Uterus (tissue), 4 donors: Measurements from ENCODE around the gene PDGFD. TPM values are rescaled to one million over a fixed set of nuclear protein-coding genes. Genes with fewer than 3 reads are reported as not detected.

Source experiments
- DNase-seq, 2 donors: peaks; one replicate each; pipeline ENCODE4 v3.0.0-alpha.2; 2019 to 2020
- H3K27ac ChIP-seq, 2 donors: fragments of 200-600 bp; sonication (generic); 1 replicate in 1 of 2; 2 replicates in 1 of 2; pipeline ENCODE4 v1.5.1; 2016 to 2018
- H3K27me3 ChIP-seq, 2 donors: fragments of 200-600 bp; sonication (generic); one replicate each; pipeline ENCODE4 v1.5.1; 2018 to 2019; ENCODE audit warnings: control low read depth in 1 of 2
- H3K36me3 ChIP-seq, 2 donors: fragments of 200-600 bp; sonication (generic); one replicate each; pipeline ENCODE4 v1.5.1; 2019; ENCODE audit warnings: control low read depth in 1 of 2
- H3K4me1 ChIP-seq, 2 donors: fragments of 200-600 bp; sonication (generic); one replicate each; pipeline ENCODE4 v1.5.1; 2018 to 2019; ENCODE audit warnings: control low read depth in 1 of 2
- H3K4me3 ChIP-seq, 2 donors: fragments of 200-600 bp; sonication (generic); 1 replicate in 1 of 2; 2 replicates in 1 of 2; pipeline ENCODE4 v1.5.1; 2018 to 2019; ENCODE audit warnings: mild to moderate bottlenecking in 1 of 2
- H3K9me3 ChIP-seq, 2 donors: fragments of 200-600 bp; sonication (generic); one replicate each; pipeline ENCODE4 v1.5.1; 2019; ENCODE audit warnings: control low read depth in 1 of 2
- CTCF ChIP-seq, 4 experiments: fragments of 200-600 bp in 2 of 4; fragments of 450-650 bp in 2 of 4; sonication (generic) in 2 of 4; IDR thresholded peaks; one replicate each; pipeline ENCODE4 v1.5.1; 2016 to 2019; ENCODE audit warnings: antibody characterized with exemption in 4 of 4, mild to moderate bottlenecking in 2 of 4, moderate library complexity in 1 of 4
- POLR2A ChIP-seq, 2 donors: fragments of 450-650 bp; IDR thresholded peaks; one replicate each; pipeline ENCODE4 v1.6.1; 2016; ENCODE audit warnings: antibody characterized with exemption in 2 of 2, mild to moderate bottlenecking in 1 of 2, moderate library complexity in 1 of 2
- intact Hi-C: fragments of 100-400 bp; cut with DNase I; formaldehyde crosslinking; loops from one replicate; pipeline ENCODE4 v1.15.1; 2023; ENCODE audit warnings: low total_unique reads
- total RNA-seq, 4 donors: library from RNA; depleted of rRNA in 3 of 4; stranded (reverse); fragments of >200 nt in 3 of 4; gene quantifications; one replicate each; pipeline versions ENCODE4 v1.1.0 to v1.2.4, GENCODE V29; 2014 to 2023
- donor health status: DM: yes; HTN: yes; CAD: no.

Gene PDGFD
- total RNA-seq, 4 donors from 2014 or later = 2.8 to 57.9 (median 23.9) TPM

- no peak overlapping the region for H3K27ac ChIP-seq
- no peaks in the 10 kb centered on the region for H3K36me3 ChIP-seq
- H3K4me1 ChIP-seq = no peaks in the 10 kb centered on the region
- DNase-seq = no peak
- TF ChIP-seq POLR2A (IDR thresholded peaks at IDR 0.05) = no peak
- no peak for TF ChIP-seq CTCF (IDR thresholded peaks at IDR 0.05)
- H3K27me3 ChIP-seq = no peaks in the 10 kb centered on the region
- intact Hi-C loops = no loop called here
- H3K9me3 ChIP-seq = no peaks in the 10 kb centered on the region
- H3K4me3 ChIP-seq = no peak overlapping the region
These were observed 120.2 kb downstream of the PDGFD start for GRCh38 chr11:104043678-104044239.

- Histone ChIP-seq H3K27me3 (no peaks in the 10 kb centered on the region), H3K9me3 (no peaks in the 10 kb centered on the region), H3K36me3 (no peaks in the 10 kb centered on the region), H3K27ac (no peak overlapping the region), H3K4me3 (no peak overlapping the region), H3K4me1 (no peaks in the 10 kb centered on the region)
- no peak for DNase-seq
- intact Hi-C loops = no loop called here
- no peak for TF ChIP-seq POLR2A (IDR thresholded peaks at IDR 0.05)
- TF ChIP-seq CTCF (IDR thresholded peaks at IDR 0.05) = no peak
These were observed 120.8 kb downstream of the PDGFD start for GRCh38 chr11:104043142-104043541.

GRCh38 chr11:104041792-104042191 is 122.2 kb downstream of the PDGFD start:
- DNase-seq = no peak
- no peaks in the 10 kb centered on the region for H3K4me1 ChIP-seq
- H3K36me3 ChIP-seq = no peaks in the 10 kb centered on the region
- no peak overlapping the region for H3K27ac ChIP-seq
- TF ChIP-seq POLR2A (IDR thresholded peaks at IDR 0.05) (no peak), CTCF (IDR thresholded peaks at IDR 0.05) (no peak)
- H3K27me3 ChIP-seq = no peaks in the 10 kb centered on the region
- intact Hi-C loops = no loop called here
- H3K4me3 ChIP-seq = no peak overlapping the region
- H3K9me3 ChIP-seq = no peaks in the 10 kb centered on the region

GRCh38 chr11:104036995-104037394 is 127.0 kb downstream of the PDGFD start:
- TF ChIP-seq POLR2A (IDR thresholded peaks at IDR 0.05) = no peak
- TF ChIP-seq CTCF (IDR thresholded peaks at IDR 0.05) = no peak

GRCh38 chr11:104036588-104036987 is 127.4 kb downstream of the PDGFD start, which contains the start of gene DDI1:
TSS of gene DDI1 (plus strand) at chr11:104036640. CDS start at chr11:104036823, 183 bp downstream.
- H3K27ac ChIP-seq = no peak within 1 kb of the TSS
- intact Hi-C loops = loop anchor here (2.0 kb wide), 1 partner anchor 14 kb away; no protein-coding TSS in a partner anchor
- no peak for DNase-seq
- H3K4me1 ChIP-seq = no peaks in the 10 kb centered on the region
- no peaks in the 10 kb centered on the region for H3K36me3 ChIP-seq
- TF ChIP-seq POLR2A (IDR thresholded peaks at IDR 0.05) (no peak), CTCF (IDR thresholded peaks at IDR 0.05) (no peak)
- H3K9me3 ChIP-seq = no peaks in the 10 kb centered on the region
- no peak within 1 kb of the TSS for H3K4me3 ChIP-seq
- no peaks in the 10 kb centered on the region for H3K27me3 ChIP-seq

More at GRCh38 chr11:104036995-104037394, 127.0 kb downstream of the PDGFD start:
- no peaks in the 10 kb centered on the region for H3K4me1 ChIP-seq
- no peak overlapping the region for H3K27ac ChIP-seq
- H3K36me3 ChIP-seq = no peaks in the 10 kb centered on the region
- H3K4me3 ChIP-seq = no peak overlapping the region
- no peaks in the 10 kb centered on the region for H3K9me3 ChIP-seq
- no peaks in the 10 kb centered on the region for H3K27me3 ChIP-seq
- no peak for DNase-seq
- intact Hi-C loops = loop anchor here (2.0 kb wide), 1 partner anchor 14 kb away; no protein-coding TSS in a partner anchor
